NCI-H2171 (cell line): ENCODE measurements around the gene FKBP1C.
"Not testable (repeated sequence)": the region's sequence is repeated elsewhere in the genome, so short reads cannot be mapped to it uniquely, and the experiment has no call there.

Experiments used
- DNase-seq: peaks from one replicate; lab custom pipeline; 2025; lab: John Stamatoyannopoulos, UW

Gene FKBP1C

GRCh38 chr6:63211343-63211742 lies at the start of gene FKBP1C:
Gene FKBP1C (plus strand): TSS chr6:63211469.
- DNase-seq: not testable (repeated sequence)

GRCh38 chr6:63164047-63164803 lies 47.0 kb upstream of the FKBP1C start:
- not testable (repeated sequence) for DNase-seq

DNA sequence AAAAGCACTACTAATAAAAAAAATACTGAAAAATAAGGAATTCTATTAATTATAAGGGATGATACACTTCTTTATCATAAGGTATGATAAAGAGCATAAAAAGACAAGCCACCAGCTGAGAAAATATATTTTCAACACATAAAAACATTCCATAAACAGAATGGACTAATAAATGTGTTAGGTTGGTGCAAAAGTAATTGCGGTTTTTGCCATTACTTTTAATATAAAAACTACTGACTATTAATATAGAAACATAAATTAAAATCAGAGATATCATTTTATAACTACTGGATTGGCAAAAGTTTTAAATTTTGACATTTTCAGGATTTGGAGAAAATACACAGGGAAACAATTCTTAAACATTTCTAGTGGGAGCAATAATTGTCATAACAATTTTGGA lies 37.1 kb upstream of the FKBP1C start:
- DNase-seq: no peak

GRCh38 chr6:63176181-63176580 lies 35.1 kb upstream of the FKBP1C start:
- DNase-seq: no peak

GRCh38 chr6:63180367-63180766 lies 30.9 kb upstream of the FKBP1C start:
- no peak for DNase-seq

- no peak for DNase-seq
Observed at GRCh38 chr6:63186970-63187369, 24.3 kb upstream of the FKBP1C start.

DNA sequence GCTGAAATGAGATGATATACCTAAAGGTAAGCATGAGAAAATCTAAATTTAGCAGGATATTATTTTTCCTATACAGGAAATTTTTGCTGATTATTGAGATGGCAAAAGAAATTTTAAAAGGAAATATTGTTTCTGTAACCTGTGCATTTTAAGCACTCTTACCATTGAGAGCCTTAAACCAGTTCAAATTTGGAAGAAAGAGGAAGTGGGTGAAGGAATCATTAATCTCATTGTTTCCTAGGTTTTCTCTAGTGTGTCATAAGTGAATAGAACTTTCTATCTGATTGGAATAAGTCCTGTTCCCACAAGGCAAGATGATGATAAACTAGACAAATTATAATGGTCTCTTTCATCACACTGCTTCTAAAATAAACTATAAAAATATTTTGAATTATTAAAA lies 22.4 kb upstream of the FKBP1C start:
- no peak for DNase-seq

GRCh38 chr6:63193324-63193723 lies 17.9 kb upstream of the FKBP1C start:
- no peak for DNase-seq

DNA sequence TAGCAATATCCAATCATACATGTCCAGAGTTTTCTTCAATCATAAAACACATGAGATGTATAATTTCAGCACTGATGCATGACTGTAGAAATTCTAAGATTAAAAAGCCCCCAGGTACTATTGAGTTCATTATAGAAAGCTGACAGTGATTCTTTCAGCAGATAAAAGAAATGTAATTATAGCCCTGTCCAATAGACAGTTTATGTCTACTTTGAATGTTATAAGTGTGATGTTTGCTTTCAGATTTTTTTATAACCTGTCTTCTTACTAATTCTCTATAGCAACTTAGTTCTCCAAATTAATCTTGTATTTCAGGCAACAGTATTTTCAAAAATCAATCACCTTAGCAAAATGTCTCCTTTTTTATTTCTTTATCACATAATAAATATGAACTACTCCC lies 13.5 kb upstream of the FKBP1C start:
- no peak for DNase-seq

GRCh38 chr6:63213325-63213724 lies 2.1 kb downstream of the FKBP1C start:
- no peak for DNase-seq

- DNase-seq: no peak
Observed at GRCh38 chr6:63214816-63215215, 3.5 kb downstream of the FKBP1C start.

DNA sequence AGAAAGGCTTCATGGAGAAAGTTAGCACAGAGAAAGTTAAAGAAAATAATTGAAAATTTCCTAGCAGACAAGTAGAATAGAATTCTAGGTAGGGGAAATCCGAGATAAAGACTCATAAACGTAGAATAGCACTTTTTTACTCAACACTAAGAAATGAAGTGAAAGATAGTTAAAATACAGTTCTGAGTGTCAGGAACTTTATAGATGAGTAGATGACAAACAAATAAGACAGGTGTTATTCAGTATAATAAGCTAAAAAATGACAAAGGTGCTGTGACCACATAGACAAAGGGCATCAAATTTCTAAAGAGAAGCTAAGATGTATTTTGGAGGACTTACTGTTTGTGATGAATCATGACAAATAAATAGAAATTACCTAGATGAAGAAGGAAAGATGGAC lies 12.9 kb downstream of the FKBP1C start:
- no peak for DNase-seq

DNA sequence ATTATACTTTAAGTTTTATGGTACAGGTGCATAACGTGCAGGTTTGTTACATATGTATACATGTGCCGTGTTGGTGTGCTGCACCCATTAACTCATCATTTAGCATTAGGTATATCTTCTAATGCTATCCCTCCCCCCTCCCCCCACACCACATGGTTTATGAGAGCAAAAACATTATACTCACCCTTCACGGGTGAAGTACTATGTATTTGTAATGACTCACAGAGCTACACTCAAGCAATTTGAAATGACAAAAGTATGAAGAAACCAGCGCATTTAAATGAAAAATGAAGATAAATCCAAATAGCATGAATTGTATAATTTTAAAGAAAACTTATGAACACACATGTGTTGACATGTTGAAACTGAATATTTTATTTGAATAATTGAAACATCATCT lies 14.7 kb downstream of the FKBP1C start:
- not testable (repeated sequence) for DNase-seq

GRCh38 chr6:63227928-63228894 lies 16.9 kb downstream of the FKBP1C start:
- not testable (repeated sequence) for DNase-seq

- not testable (repeated sequence) for DNase-seq
Observed at GRCh38 chr6:63230027-63230426, 18.8 kb downstream of the FKBP1C start.

- DNase-seq: not testable (repeated sequence)
Observed at GRCh38 chr6:63230511-63230910, 19.2 kb downstream of the FKBP1C start.

DNA sequence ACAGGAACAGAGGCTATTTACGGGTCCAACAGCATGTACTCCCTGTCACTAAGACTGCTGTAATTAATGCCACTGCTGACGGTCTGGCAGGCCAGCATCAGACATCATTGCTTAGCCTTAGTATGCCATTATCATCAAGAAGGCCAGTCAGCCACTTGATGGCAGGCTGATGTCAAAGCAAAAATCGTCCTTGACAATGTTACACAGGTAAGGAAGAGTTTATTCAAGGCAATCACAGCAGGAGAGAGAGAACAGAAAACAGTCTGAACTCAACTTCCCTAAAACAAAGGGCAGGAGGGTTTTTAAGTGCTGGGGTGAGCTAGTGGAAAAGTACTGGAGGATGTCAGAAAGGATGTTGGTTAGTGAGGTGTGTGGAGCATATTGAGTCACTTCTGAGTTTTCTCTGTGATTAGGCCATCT lies 25.1 kb downstream of the FKBP1C start:
- DNase-seq: no peak

GRCh38 chr6:63245420-63245819 lies 34.2 kb downstream of the FKBP1C start:
- DNase-seq: no peak

DNA sequence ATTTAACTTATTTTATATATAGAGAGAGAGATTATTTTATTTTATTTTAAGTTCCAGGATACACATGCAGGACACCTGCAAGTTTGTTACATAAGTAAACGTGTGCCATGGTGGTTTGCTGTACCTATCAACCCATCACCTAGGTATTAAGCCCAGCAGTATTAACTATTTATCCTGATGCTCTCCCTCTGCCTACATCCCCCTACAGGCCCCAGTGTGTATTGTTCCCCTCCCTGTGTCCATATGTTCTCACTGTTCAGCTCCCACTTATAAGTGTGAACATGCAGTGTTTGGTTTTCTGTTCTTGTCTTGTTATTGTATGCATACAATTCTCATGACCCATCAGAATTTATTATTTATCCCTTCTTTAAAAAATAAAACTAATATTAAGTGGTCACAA lies 34.6 kb downstream of the FKBP1C start:
- DNase-seq: no peak

DNA sequence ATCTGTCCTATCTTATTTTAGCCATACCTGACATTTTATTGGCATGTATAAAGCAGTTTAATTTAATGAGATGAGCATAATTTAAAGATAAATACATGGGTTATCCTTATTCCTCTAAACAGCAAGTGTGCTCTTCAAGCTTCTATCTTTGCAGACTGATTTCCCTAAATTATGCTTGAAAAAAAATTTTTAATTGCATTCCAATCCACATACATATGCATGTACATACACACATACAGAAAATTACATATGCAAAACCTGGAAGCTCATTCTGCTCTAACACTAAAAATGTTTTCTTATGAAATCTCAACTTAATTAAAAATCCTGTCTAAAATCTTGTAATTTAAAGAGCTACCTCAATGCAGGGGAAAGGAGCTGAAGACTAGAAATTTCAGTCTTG lies 35.3 kb downstream of the FKBP1C start:
- DNase-seq: no peak

DNA sequence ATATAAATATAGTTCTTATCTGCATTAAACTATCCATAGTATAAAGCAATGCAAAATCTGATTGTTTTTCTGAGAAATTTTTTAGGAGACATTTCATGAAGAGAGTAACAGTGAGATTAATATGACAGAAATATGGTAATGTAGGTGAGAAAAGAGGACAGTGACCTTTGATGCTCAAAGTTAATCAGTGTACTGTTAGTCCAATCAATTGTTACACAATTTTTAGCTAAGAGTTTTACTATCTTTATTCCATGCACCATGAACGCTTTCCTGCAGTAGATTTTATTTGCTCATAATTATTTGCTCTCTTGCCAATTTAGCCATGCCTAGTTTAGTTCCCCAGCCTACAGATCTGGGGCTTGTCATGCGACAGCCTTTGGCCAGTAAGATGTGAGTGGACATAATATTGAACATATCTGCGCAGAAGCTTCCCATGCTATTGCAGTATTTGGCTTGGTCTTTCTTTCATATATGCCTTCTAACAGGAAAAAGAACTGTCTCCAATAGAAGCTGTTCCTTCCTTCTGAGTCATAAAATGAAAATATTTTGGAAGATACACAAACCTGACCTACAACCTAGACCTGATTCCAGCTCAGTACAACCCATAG lies 38.7 kb downstream of the FKBP1C start:
- DNase-seq: no peak

DNA sequence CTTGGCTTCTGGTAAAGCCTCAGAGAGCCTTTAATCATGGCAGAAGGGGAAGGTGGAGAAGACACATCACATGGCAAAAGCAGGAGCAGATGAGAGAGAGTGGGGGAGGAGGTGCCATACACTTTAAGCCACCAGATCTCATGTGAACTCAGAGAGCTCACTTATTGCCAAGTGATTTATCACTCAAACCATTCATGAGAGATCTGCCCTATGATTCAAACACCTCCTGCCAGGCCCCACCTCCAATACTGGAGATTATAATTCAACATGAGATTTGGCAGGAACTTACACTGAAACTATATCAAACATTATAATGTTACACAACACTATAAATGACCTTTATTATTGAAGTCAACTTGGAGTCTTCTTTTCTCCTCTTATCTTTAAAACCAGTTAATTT lies 47.9 kb downstream of the FKBP1C start:
- no peak for DNase-seq

GRCh38 chr6:63261820-63262219 lies 50.6 kb downstream of the FKBP1C start:
- no peak for DNase-seq
